Medulla oblongata (tissue), 1 donor: ENCODE measurements around the gene SRP68.
A peak's percentile ranks its signal among the peaks of the same experiment; 100 is the strongest.

Experiments
- DNase-seq: peaks from one replicate; pipeline ENCODE4 v3.0.0-alpha.2; 2015; ENCODE audit errors: extremely low spot score

SRP68 gene

GRCh38 chr17:75998327-75998795 is 74.0 kb downstream of the SRP68 start:
- DNase-seq: no peak

- DNase-seq: peak; percentile 48
Observed at GRCh38 chr17:75996665-75997590, 75.4 kb downstream of the SRP68 start.

GRCh38 chr17:75995385-75995925 is 76.9 kb downstream of the SRP68 start:
- no peak for DNase-seq

- no peak for DNase-seq
Observed at GRCh38 chr17:75994802-75995370, 77.4 kb downstream of the SRP68 start.

GRCh38 chr17:75991396-75991795 is 80.9 kb downstream of the SRP68 start:
- no peak for DNase-seq
